ENCODE results near the gene CCNB2.
"Not testable (repeated sequence)": the region's sequence is repeated elsewhere in the genome, so short reads cannot be mapped to it uniquely, and the experiment has no call there.

CCNB2 gene

GRCh38 chr15:59131969-59132562 is 27.1 kb downstream of the CCNB2 start:
- Histone ChIP-seq H3K36me3 (ENCODE audit: control insufficient read depth, insufficient read depth, low read length) (peaks cover 93% of the 10 kb centered on the region), H3K27ac (ENCODE audit: low read depth, low read length, severe bottlenecking) (no peak overlapping the region), H3K4me1 (ENCODE audit: control insufficient read depth, insufficient read depth, low read length, poor library complexity, severe bottlenecking) (no peaks in the 10 kb centered on the region), H3K9me3 (ENCODE audit: control insufficient read depth, low read length) (peaks cover 5% of the 10 kb centered on the region), H3K4me3 (ENCODE audit: extremely low read depth, insufficient read depth, low read length, poor library complexity, severe bottlenecking) (no peak overlapping the region)
- WGBS, 2 experiments (ENCODE audit: insufficient coverage in 2 of 2): 100% methylated on average over 1 of the region's 3 CpGs

GRCh38 chr15:59133929-59134427 is 29.0 kb downstream of the CCNB2 start:
- Histone ChIP-seq H3K27ac (ENCODE audit: low read depth, low read length, severe bottlenecking) (no peak overlapping the region), H3K9me3 (ENCODE audit: control insufficient read depth, low read length) (no peaks in the 10 kb centered on the region), H3K4me1 (ENCODE audit: control insufficient read depth, insufficient read depth, low read length, poor library complexity, severe bottlenecking) (no peaks in the 10 kb centered on the region), H3K4me3 (ENCODE audit: extremely low read depth, insufficient read depth, low read length, poor library complexity, severe bottlenecking) (no peak overlapping the region), H3K36me3 (ENCODE audit: control insufficient read depth, insufficient read depth, low read length) (peaks cover 94% of the 10 kb centered on the region)
- WGBS, 2 experiments (ENCODE audit: insufficient coverage in 2 of 2): 94 to 98% methylated on average over 5 to 6 of the region's 6 CpGs

- H3K36me3 ChIP-seq (ENCODE audit: control insufficient read depth, insufficient read depth, low read length): peaks cover 86% of the 10 kb centered on the region
Observed at GRCh38 chr15:59137566-59137965, 32.6 kb downstream of the CCNB2 start.

GRCh38 chr15:59138243-59138642 is 33.3 kb downstream of the CCNB2 start:
- Histone ChIP-seq H3K4me3 (ENCODE audit: extremely low read depth, insufficient read depth, low read length, poor library complexity, severe bottlenecking) (no peak overlapping the region), H3K27ac (ENCODE audit: low read depth, low read length, severe bottlenecking) (no peak overlapping the region), H3K36me3 (ENCODE audit: control insufficient read depth, insufficient read depth, low read length) (peaks cover 86% of the 10 kb centered on the region), H3K9me3 (ENCODE audit: control insufficient read depth, low read length) (no peaks in the 10 kb centered on the region), H3K4me1 (ENCODE audit: control insufficient read depth, insufficient read depth, low read length, poor library complexity, severe bottlenecking) (no peaks in the 10 kb centered on the region)
- 71 to 85% methylated on average over 5 to 7 of the region's 7 CpGs for WGBS, 2 experiments (ENCODE audit: insufficient coverage in 2 of 2)

More at GRCh38 chr15:59137566-59137965, 32.6 kb downstream of the CCNB2 start:
- 27 to 50% methylated on average over 1 of the region's 2 CpGs for WGBS, 2 experiments (ENCODE audit: insufficient coverage in 2 of 2)
- H3K27ac ChIP-seq (ENCODE audit: low read depth, low read length, severe bottlenecking): no peak overlapping the region
- H3K4me1 ChIP-seq (ENCODE audit: control insufficient read depth, insufficient read depth, low read length, poor library complexity, severe bottlenecking): no peaks in the 10 kb centered on the region
- H3K9me3 ChIP-seq (ENCODE audit: control insufficient read depth, low read length): no peaks in the 10 kb centered on the region
- no peak overlapping the region for H3K4me3 ChIP-seq (ENCODE audit: extremely low read depth, insufficient read depth, low read length, poor library complexity, severe bottlenecking)

DNA sequence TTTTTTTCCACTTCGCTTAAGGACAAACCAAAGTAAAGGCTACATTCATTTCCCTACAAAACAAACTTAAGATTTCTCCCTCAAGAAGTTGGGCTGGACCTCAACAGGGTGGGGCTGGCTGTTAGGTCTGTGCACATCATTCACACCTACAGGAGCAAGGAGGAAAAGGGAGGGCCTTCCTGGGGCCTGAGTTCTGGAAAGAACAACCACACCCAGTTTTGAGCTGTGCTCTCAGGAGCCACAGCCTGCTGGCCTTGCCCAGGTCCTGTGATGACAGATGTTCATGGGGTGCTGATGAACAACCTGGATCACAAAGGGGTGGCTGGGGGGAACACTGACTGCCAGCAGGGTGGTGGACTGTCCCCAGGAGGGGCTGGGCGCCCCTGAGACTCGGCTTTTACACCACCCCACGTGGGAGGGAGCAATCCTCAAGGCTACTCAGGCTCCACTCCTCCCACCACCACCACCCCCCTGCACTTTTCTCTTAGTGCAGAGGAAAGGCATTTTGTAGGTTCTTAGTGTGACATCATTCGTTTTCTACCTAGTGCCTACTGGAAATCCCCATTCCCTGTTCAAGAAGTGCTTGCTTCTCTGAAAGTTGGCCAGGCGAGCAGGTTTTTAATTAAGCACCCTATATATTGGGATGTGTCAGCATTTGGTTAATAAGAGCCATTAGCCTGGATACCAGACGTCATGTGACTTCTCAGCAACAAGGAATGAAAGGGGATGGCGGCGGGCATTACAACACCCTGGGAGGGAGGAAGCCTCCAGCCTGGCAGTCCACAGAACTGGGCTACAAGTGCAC is 35.7 kb downstream of the CCNB2 start:
- Histone ChIP-seq H3K4me1 (ENCODE audit: control insufficient read depth, insufficient read depth, low read length, poor library complexity, severe bottlenecking) (no peaks in the 10 kb centered on the region), H3K4me3 (ENCODE audit: extremely low read depth, insufficient read depth, low read length, poor library complexity, severe bottlenecking) (no peak overlapping the region), H3K9me3 (ENCODE audit: control insufficient read depth, low read length) (no peaks in the 10 kb centered on the region), H3K27ac (ENCODE audit: low read depth, low read length, severe bottlenecking) (no peak overlapping the region), H3K36me3 (ENCODE audit: control insufficient read depth, insufficient read depth, low read length) (peaks cover 69% of the 10 kb centered on the region)
- WGBS, 2 experiments (ENCODE audit: insufficient coverage in 2 of 2): 85 to 96% methylated on average over 5 to 6 of the region's 9 CpGs

GRCh38 chr15:59143281-59143680 is 38.3 kb downstream of the CCNB2 start:
- Histone ChIP-seq H3K27ac (ENCODE audit: low read depth, low read length, severe bottlenecking) (no peak overlapping the region), H3K9me3 (ENCODE audit: control insufficient read depth, low read length) (no peaks in the 10 kb centered on the region), H3K4me3 (ENCODE audit: extremely low read depth, insufficient read depth, low read length, poor library complexity, severe bottlenecking) (no peak overlapping the region), H3K4me1 (ENCODE audit: control insufficient read depth, insufficient read depth, low read length, poor library complexity, severe bottlenecking) (no peaks in the 10 kb centered on the region), H3K36me3 (ENCODE audit: control insufficient read depth, insufficient read depth, low read length) (peaks cover 67% of the 10 kb centered on the region)
- 95 to 100% methylated on average over 3 to 5 of the region's 5 CpGs for WGBS, 2 experiments (ENCODE audit: insufficient coverage in 2 of 2)

GRCh38 chr15:59144594-59144993 is 39.6 kb downstream of the CCNB2 start:
- not testable (repeated sequence) for H3K4me3 ChIP-seq (ENCODE audit: extremely low read depth, insufficient read depth, low read length, poor library complexity, severe bottlenecking); H3K27ac ChIP-seq (ENCODE audit: low read depth, low read length, severe bottlenecking); H3K4me1 ChIP-seq (ENCODE audit: control insufficient read depth, insufficient read depth, low read length, poor library complexity, severe bottlenecking); H3K9me3 ChIP-seq (ENCODE audit: control insufficient read depth, low read length)
- WGBS, 2 experiments (ENCODE audit: insufficient coverage in 2 of 2): 92 to 93% methylated on average over 3 to 5 of the region's 10 CpGs
- H3K36me3 ChIP-seq (ENCODE audit: control insufficient read depth, insufficient read depth, low read length): peaks cover 65% of the 10 kb centered on the region

DNA sequence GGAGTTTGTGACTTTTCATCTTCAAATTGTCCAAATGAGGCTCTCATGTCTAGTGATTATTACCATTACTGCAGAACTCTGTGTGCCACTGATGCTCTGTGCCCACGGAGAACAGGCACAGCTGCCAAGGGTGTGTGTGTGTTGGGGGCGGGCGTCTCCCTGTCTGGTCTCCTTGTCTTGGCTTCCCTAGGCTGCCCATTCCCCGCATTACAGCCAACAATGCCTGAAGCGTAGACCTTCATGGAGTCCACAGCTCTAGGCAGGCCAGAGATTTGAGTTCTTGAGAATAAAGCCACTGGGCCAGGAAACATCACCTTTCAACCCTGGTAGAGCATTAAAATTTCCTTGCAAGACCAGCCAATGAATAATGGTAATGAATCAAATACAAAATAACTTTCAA is 42.7 kb downstream of the CCNB2 start:
- Histone ChIP-seq H3K27ac (ENCODE audit: low read depth, low read length, severe bottlenecking) (no peak overlapping the region), H3K9me3 (ENCODE audit: control insufficient read depth, low read length) (no peaks in the 10 kb centered on the region), H3K36me3 (ENCODE audit: control insufficient read depth, insufficient read depth, low read length) (peaks cover 66% of the 10 kb centered on the region), H3K4me3 (ENCODE audit: extremely low read depth, insufficient read depth, low read length, poor library complexity, severe bottlenecking) (no peak overlapping the region), H3K4me1 (ENCODE audit: control insufficient read depth, insufficient read depth, low read length, poor library complexity, severe bottlenecking) (no peaks in the 10 kb centered on the region)
- 89 to 100% methylated on average over 2 to 5 of the region's 5 CpGs for WGBS, 2 experiments (ENCODE audit: insufficient coverage in 2 of 2)

DNA sequence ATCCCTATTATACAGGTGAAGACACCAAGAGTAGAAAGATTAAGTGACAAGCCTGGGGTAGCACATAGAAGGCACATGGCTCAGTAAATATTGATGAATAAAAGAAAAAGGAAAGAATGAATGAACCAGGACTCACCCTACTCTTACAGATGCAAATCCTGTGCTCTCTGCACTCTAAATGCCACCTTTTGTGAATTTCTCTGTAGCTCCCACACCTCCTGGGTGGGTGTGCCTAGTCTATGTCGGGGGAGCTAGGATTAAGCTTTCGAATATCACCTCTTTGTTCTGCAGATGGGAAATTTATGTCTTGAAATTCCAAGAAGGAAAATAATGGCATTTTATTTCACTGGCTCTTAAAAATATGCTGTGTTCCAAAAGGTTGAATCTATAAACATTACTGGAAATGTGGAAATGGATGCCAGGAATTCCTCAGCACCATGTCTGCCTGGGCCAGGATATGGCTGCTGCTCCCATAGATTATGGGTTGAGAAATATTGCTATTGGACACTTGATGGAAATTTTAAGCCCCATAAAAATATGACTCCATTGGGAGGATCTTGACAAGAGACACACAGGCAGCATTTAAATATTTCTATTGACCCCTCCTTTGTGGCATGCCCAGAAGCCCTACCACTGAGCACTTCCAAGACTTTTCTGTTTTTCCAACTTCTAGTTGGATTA is 43.3 kb downstream of the CCNB2 start:
- Histone ChIP-seq H3K4me3 (ENCODE audit: extremely low read depth, insufficient read depth, low read length, poor library complexity, severe bottlenecking) (no peak overlapping the region), H3K27ac (ENCODE audit: low read depth, low read length, severe bottlenecking) (no peak overlapping the region), H3K4me1 (ENCODE audit: control insufficient read depth, insufficient read depth, low read length, poor library complexity, severe bottlenecking) (no peaks in the 10 kb centered on the region), H3K36me3 (ENCODE audit: control insufficient read depth, insufficient read depth, low read length) (peaks cover 66% of the 10 kb centered on the region), H3K9me3 (ENCODE audit: control insufficient read depth, low read length) (no peaks in the 10 kb centered on the region)
- WGBS, 2 experiments (ENCODE audit: insufficient coverage in 2 of 2): 90% methylated on average over 2 of the region's 2 CpGs; no CpG with 5 or more reads in 1 of the 2 experiments

GRCh38 chr15:59150185-59150584 is 45.2 kb downstream of the CCNB2 start:
- H3K4me1 ChIP-seq (ENCODE audit: control insufficient read depth, insufficient read depth, low read length, poor library complexity, severe bottlenecking): no peaks in the 10 kb centered on the region
- no peak overlapping the region for H3K4me3 ChIP-seq (ENCODE audit: extremely low read depth, insufficient read depth, low read length, poor library complexity, severe bottlenecking)
- no peaks in the 10 kb centered on the region for H3K9me3 ChIP-seq (ENCODE audit: control insufficient read depth, low read length)
- no peak overlapping the region for H3K27ac ChIP-seq (ENCODE audit: low read depth, low read length, severe bottlenecking)
- H3K36me3 ChIP-seq (ENCODE audit: control insufficient read depth, insufficient read depth, low read length): peaks cover 76% of the 10 kb centered on the region
- 88 to 90% methylated on average over 1 to 2 of the region's 2 CpGs for WGBS, 2 experiments (ENCODE audit: insufficient coverage in 2 of 2)
